ENCODE data around the gene EXD1. TPM values are rescaled to one million over a fixed set of nuclear protein-coding genes. Genes with fewer than 3 reads are reported as not detected.

Gene EXD1
- total and polyA plus RNA-seq, 9 of the 15 experiments (the other 6 are each of a cell fraction or from before 2014, with no cell fraction given), result not detected

GRCh38 chr15:41238100-41238499 is 7.5 kb upstream of the EXD1 start:
- POLR2A ChIA-PET, result interaction anchor here (0.8 to 1.1 kb wide), 3 partner anchors 49 to 95 kb away, joined by 4 to 7 read pairs (median 6); partner anchors contain the start of genes NUSAP1 and OIP5
- no peak for FAIRE-seq
- no peak overlapping the region for H3K9ac ChIP-seq (ENCODE audit: insufficient read depth in 1 of 2, low read depth in 2 of 2, low read length in 2 of 2)

More at GRCh38 chr15:41238100-41238499, 7.5 kb upstream of the EXD1 start:
- Histone ChIP-seq H3K27me3 (ENCODE audit: control insufficient read depth in 2 of 2, insufficient read depth in 2 of 2, low read length in 2 of 2) (no peaks in the 10 kb centered on the region), H4K20me1 (replicated peaks; ENCODE audit: control insufficient read depth, insufficient read depth, low read length) (0 out of 2 replicates have a peak, but pooled peaks cover 3% of the 10 kb centered on the region), H3K4me2 (ENCODE audit: insufficient read depth, low read length) (no peak overlapping the region), H3K9me1 (ENCODE audit: control insufficient read depth, insufficient read depth, low read length) (peaks cover 3% of the 10 kb centered on the region), H3K4me3 (no peak overlapping the region), H3K9me3 (replicated peaks; ENCODE audit: control insufficient read depth, insufficient read depth, low read depth, low read length) (no peaks in the 10 kb centered on the region), H3K36me3 (ENCODE audit: control insufficient read depth, insufficient read depth, low read length) (peaks cover 31% of the 10 kb centered on the region), H2AFZ (ENCODE audit: low read depth, low read length) (no peak overlapping the region), H3K79me2 (ENCODE audit: control insufficient read depth, insufficient read depth, low read length) (peaks cover 38% of the 10 kb centered on the region), H3K4me1 (replicated peaks in 1 of 2; ENCODE audit: control insufficient read depth in 2 of 2, insufficient read depth in 2 of 2, low read length in 2 of 2) (peaks cover 11 to 21% of the 10 kb centered on the region in 2 experiments), H3K27ac (ENCODE audit: extremely low read depth, low read depth, low read length) (no peak overlapping the region)
- 79% methylated on average over 5 of the region's 5 CpGs for WGBS (ENCODE audit: insufficient coverage, low coverage, missing lambda C conversion rate)
- TF ChIP-seq, protein P1, sequence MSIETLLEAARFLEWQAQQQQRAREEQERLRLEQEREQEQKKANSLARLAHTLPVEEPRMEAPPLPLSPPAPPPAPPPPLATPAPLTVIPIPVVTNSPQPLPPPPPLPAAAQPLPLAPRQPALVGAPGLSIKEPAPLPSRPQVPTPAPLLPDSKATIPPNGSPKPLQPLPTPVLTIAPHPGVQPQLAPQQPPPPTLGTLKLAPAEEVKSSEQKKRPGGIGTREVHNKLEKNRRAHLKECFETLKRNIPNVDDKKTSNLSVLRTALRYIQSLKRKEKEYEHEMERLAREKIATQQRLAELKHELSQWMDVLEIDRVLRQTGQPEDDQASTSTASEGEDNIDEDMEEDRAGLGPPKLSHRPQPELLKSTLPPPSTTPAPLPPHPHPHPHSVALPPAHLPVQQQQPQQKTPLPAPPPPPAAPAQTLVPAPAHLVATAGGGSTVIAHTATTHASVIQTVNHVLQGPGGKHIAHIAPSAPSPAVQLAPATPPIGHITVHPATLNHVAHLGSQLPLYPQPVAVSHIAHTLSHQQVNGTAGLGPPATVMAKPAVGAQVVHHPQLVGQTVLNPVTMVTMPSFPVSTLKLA (conservative IDR thresholded peaks at IDR 0.05), result no peak
- TF ChIP-seq RBBP5 (IDR thresholded peaks at IDR 0.05; ENCODE audit: borderline replicate concordance, insufficient read depth, low read length, poor library complexity, severe bottlenecking), result no peak
- no peak for TF ChIP-seq GABPA (tag; conservative IDR thresholded peaks at IDR 0.05; ENCODE audit: low read depth)
- TF ChIP-seq PTTG1 (tag; IDR thresholded peaks at IDR 0.05; ENCODE audit: low read depth), result no peak
- TF ChIP-seq TAF9B (IDR thresholded peaks at IDR 0.05; ENCODE audit: partially characterized antibody), result no peak
- no peak for TF ChIP-seq HDAC8 (tag; IDR thresholded peaks at IDR 0.05)
- no peak for TF ChIP-seq CAMTA2 (CRISPR knock-in tag; conservative IDR thresholded peaks at IDR 0.05)
- TF ChIP-seq POLR2B (IDR thresholded peaks at IDR 0.05; ENCODE audit: low read depth, partially characterized antibody), result no peak
- TF ChIP-seq ETV6 (IDR thresholded peaks at IDR 0.05; ENCODE audit: borderline replicate concordance in 1 of 2, low read depth in 2 of 2, low read length in 1 of 2), result no peak
- no peak for TF ChIP-seq ETV6 (CRISPR knock-in tag; IDR thresholded peaks at IDR 0.05; ENCODE audit: borderline replicate concordance)
- no peak for TF ChIP-seq MIER1 (IDR thresholded peaks at IDR 0.05; ENCODE audit: low read depth)
- no TSS peak for BruUV-seq (replicated peaks)
- intact Hi-C loops (cut with micrococcal nuclease), result no loop called here
- in situ Hi-C loops (cut with MboI), result no loop called here
- no peak for DNase-seq (ENCODE audit: extremely low read depth in 1 of 4, low spot score in 3 of 4)
- CTCF ChIA-PET (ENCODE audit: low intra/inter-chr PET ratio), result no interaction called here
- no peak for ATAC-seq

All from K562 (cell line).